ENCODE measurements around the gene DNTT.

Gene DNTT

GRCh38 chr10:96346295-96346694 is 42.1 kb downstream of the DNTT start:
- DNase-seq = no peak

GRCh38 chr10:96352027-96352426 is 47.8 kb downstream of the DNTT start:
- no peak for DNase-seq

- no peak for DNase-seq
These were observed 48.3 kb downstream of the DNTT start for GRCh38 chr10:96352582-96352981.

- no peak for DNase-seq
These were observed 52.9 kb downstream of the DNTT start for GRCh38 chr10:96357038-96357620.

DNA sequence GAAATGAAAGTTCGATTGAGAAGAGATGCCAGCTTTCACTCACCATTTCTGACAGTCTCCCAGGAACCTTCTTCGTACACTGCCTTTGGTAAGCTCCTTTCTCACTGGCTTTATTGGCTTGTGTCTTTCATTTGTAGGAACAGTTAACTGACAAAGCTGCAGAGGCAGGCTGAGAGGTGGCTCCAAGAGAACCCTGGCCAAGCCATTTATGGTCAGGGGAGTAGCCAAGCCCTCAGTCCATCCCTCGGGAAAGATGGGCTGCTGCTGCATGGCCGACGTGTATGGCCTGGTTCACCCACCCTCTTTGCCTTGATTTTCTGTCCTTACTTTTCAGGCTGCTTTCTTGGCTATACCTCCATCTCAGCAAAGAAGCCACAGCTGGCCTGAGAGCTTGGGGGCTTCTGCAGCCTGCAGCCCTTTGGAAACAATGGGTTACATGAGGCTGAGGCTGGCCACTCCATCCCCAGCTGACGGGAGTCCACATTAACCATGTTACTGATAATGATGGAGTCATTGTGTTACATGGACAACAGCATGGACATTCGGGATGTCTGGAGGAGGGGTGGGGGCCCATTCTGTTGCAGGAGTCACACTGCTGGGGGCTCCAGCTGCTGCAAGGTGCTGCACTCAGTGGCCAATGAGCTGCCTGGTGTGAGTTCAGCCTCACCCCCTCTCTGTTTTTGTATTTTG is 54.8 kb downstream of the DNTT start, which contains the start of gene OPALIN:
TSS of gene OPALIN (minus strand) at position 152 of the 690 bp plus-strand sequence. CDS start at position 46, 106 bp downstream.
- DNase-seq = no peak

DNA sequence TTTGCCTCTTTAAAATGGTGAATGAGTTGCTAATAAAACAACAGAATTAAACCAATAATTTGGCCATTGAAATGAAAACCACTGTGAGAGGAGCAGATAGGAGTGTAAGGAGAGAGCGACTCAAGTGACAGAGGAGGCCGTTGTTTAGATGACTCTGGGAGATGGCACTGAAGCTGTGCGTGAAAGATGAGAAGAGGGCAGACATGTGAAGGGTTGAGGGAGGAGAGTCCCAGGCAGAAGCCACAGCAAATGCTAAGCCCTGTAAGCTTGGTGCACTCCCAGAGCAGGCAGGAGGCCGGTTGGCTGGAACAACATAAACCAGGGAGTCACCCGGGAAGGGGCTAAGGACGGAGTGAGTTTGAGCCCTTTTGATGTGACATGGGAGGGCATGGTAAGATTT is 55.4 kb downstream of the DNTT start:
- no peak for DNase-seq

GRCh38 chr10:96360331-96360730 is 56.1 kb downstream of the DNTT start:
- no peak for DNase-seq

GRCh38 chr10:96360766-96361165 is 56.5 kb downstream of the DNTT start:
- no peak for DNase-seq

DNA sequence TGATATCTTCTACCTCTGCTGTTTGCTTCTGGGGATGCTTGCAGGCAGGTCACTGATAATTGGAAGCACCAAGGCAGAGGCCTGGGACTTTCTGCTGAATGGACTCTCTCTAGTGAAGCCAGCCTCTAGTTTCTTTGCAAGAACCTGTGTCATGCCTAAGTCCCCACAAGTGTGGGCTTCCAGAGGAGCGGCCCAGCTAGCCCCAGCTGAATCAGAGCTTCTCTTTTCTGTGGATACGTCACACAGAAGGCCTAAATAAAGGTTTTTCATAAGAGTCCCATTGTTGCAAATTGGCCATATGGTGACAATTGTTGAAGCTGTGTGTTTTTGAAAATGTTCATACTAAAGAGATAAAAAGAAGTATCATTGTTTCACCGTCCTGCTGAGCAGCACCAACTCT is 61.3 kb downstream of the DNTT start:
- DNase-seq = no peak

- DNase-seq = no peak
These were observed 62.3 kb downstream of the DNTT start for GRCh38 chr10:96366508-96366907.

DNA sequence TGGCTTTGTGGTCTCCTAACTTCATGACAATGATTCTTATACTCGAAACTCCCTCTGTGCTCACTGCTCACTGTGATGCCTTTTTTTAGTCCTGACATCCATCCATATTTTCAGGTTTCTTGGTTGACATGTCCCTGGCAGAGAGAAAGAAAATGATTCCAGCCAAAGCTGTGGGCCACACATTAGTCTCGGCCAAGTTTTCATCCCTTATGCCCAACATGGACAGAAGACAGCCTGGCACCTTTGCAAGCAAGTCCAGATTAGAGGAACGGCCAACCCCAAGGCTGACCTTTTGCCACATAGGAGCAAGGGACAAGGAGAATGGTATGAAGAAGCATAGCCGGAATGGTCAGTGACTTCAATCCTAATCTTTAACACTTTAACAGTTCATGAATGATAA is 63.2 kb downstream of the DNTT start:
- no peak for DNase-seq

- DNase-seq = no peak
These were observed 64.7 kb downstream of the DNTT start for GRCh38 chr10:96368971-96369370.

GRCh38 chr10:96369890-96370583 is 65.8 kb downstream of the DNTT start:
- no peak for DNase-seq

GRCh38 chr10:96370584-96371157 is 66.4 kb downstream of the DNTT start:
- peak; percentile 44 for DNase-seq

GRCh38 chr10:96371356-96371755 is 67.1 kb downstream of the DNTT start:
- DNase-seq = no peak

DNA sequence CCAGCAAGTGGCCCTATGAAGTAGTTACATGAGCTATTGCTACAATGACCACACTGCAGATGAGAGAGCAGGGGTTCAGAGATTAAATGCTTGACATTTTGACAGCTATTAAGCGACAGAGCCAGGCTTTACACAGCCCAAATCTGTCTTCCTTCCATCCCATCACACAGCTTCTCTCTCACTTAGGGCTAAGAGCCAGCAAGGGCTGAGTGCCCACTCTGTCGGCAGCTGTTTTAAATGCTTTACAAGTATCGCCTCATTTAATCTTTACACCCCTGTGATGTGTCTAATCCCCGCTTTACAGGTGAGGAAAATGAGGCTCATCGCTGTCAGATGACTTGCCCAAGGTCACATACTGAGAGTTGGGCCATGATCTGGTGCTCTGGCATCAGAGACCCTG is 69.8 kb downstream of the DNTT start:
- DNase-seq = no peak

GRCh38 chr10:96374639-96374984 is 70.4 kb downstream of the DNTT start:
- no peak for DNase-seq

- peak; percentile 82 for DNase-seq
These were observed 71.0 kb downstream of the DNTT start for GRCh38 chr10:96374985-96375830.

- DNase-seq = no peak
These were observed 72.2 kb downstream of the DNTT start for GRCh38 chr10:96376483-96376882.

GRCh38 chr10:96377816-96378294 is 73.6 kb downstream of the DNTT start:
- no peak for DNase-seq

- DNase-seq = no peak
These were observed 74.5 kb downstream of the DNTT start for GRCh38 chr10:96378741-96379140.

DNA sequence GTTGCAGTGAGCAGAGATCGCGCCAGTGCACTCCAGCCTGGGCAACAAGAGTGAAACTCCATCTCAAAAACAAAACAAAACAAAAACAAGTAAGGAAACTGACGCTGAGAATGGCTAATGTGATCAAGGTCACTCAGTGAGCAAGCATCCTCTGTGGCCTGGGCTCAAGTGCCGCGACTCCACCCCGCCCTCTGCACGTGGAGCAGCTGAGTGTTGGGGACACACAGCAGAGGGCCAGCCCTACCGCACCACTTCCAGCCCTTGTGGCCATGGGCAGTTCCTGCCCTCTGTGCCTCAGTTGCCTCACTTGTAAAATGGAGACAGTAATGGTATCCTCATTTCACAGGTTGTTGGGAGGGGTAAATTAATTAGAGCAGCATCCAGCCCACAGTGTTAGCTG is 75.5 kb downstream of the DNTT start:
- no peak for DNase-seq

- DNase-seq = no peak
These were observed 76.6 kb downstream of the DNTT start for GRCh38 chr10:96380821-96381220.
